HG03139 (cell line): ENCODE results near the gene KRT7.
"Not testable (repeated sequence)": the region's sequence is repeated elsewhere in the genome, so short reads cannot be mapped to it uniquely, and the experiment has no call there.

Experiments
- ATAC-seq: cut with Tn5 transposase; IDR thresholded peaks from one replicate; pipeline ENCODE4 v1.9.1; 2021; ENCODE audit not compliant: unreplicated experiment

Gene KRT7

GRCh38 chr12:52243856-52244614 lies 11.0 kb downstream of the KRT7 start:
- peak; percentile 66 for ATAC-seq

GRCh38 chr12:52244615-52244994 lies 11.6 kb downstream of the KRT7 start:
- ATAC-seq: no peak

- no peak for ATAC-seq
Measured at GRCh38 chr12:52245259-52245961, 12.4 kb downstream of the KRT7 start.

- no peak for ATAC-seq
Measured at GRCh38 chr12:52245962-52246569, 13.0 kb downstream of the KRT7 start.

GRCh38 chr12:52246720-52247621 lies 13.9 kb downstream of the KRT7 start:
- no peak for ATAC-seq

GRCh38 chr12:52247622-52248540 lies 14.8 kb downstream of the KRT7 start:
- no peak for ATAC-seq

- no peak for ATAC-seq
Measured at GRCh38 chr12:52248541-52249461, 15.8 kb downstream of the KRT7 start.

GRCh38 chr12:52249511-52250047 lies 16.5 kb downstream of the KRT7 start:
- no peak for ATAC-seq

GRCh38 chr12:52250048-52250990 lies 17.3 kb downstream of the KRT7 start:
- ATAC-seq: no peak

- ATAC-seq: no peak
Measured at GRCh38 chr12:52251367-52252051, 18.5 kb downstream of the KRT7 start.

- ATAC-seq: not testable (repeated sequence)
Measured at GRCh38 chr12:52252175-52252615, 19.2 kb downstream of the KRT7 start.

GRCh38 chr12:52252728-52253343 lies 19.8 kb downstream of the KRT7 start:
- ATAC-seq: no peak

- ATAC-seq: no peak
Measured at GRCh38 chr12:52253391-52254179, 20.5 kb downstream of the KRT7 start.

- no peak for ATAC-seq
Measured at GRCh38 chr12:52254180-52254964, 21.3 kb downstream of the KRT7 start.
